Kidney epithelial cell (primary cell): Measurements from ENCODE around the gene PTPRD. TPM values are rescaled to one million over a fixed set of nuclear protein-coding genes. Genes with fewer than 3 reads are reported as not detected.

Experiments used
- DNase-seq: peaks from one replicate; pipeline ENCODE4 v3.0.0-alpha.2; 2010; ENCODE audit warnings: low read depth
- H3K27me3 ChIP-seq: 2 replicates; pipeline ENCODE4 v1.6.0; 2011; ENCODE audit warnings: low read length; ENCODE audit not compliant: control insufficient read depth, insufficient read depth
- H3K36me3 ChIP-seq: 2 replicates; pipeline ENCODE4 v1.5.1; 2011; ENCODE audit warnings: low read length; ENCODE audit not compliant: control insufficient read depth, insufficient read depth
- H3K4me3 ChIP-seq: 2 replicates; pipeline ENCODE4 v1.5.1; 2011; ENCODE audit warnings: low read depth, mild to moderate bottlenecking, control low read depth, low read length
- total RNA-seq: library from RNA; depleted of rRNA; stranded (reverse); fragments of >200 nt; gene quantifications from 2 replicates; pipeline ENCODE4 v1.2.3, GENCODE V29; 2015
- TF ChIP-seq, protein P1 (sequence below): IDR thresholded peaks from 2 replicates; pipeline ENCODE4 v1.5.1; 2011; ENCODE audit warnings: mild to moderate bottlenecking, moderate library complexity, low read length, control low read depth, inconsistent platforms; ENCODE audit not compliant: insufficient read depth, poor library complexity, severe bottlenecking

PTPRD gene
- total RNA-seq, 1 donor from 2014 or later, result 18.8 TPM

DNA sequence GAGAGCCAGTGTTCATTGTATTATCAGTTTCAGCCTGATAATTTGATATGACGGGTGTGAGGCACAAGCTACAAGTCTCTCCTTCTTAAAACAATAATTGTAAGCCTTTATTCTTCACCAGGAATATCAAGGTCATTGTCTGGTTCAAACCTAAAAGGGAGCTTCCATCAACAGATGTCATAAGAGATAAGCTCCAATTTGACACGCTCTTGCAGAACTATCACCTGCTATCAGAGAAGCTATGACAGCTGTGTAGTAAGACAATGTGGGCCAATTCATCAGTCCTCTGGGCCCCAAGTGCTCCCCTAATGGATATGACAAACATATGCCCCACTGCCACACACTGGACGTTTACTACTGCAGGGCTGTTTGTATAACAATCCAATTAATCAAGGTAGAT, 1803.1 kb downstream of the PTPRD start:
- Histone ChIP-seq H3K27me3 (no peaks in the 10 kb centered on the region), H3K4me3 (no peak overlapping the region), H3K36me3 (no peaks in the 10 kb centered on the region)
- DNase-seq, result no peak
- TF ChIP-seq, protein P1, sequence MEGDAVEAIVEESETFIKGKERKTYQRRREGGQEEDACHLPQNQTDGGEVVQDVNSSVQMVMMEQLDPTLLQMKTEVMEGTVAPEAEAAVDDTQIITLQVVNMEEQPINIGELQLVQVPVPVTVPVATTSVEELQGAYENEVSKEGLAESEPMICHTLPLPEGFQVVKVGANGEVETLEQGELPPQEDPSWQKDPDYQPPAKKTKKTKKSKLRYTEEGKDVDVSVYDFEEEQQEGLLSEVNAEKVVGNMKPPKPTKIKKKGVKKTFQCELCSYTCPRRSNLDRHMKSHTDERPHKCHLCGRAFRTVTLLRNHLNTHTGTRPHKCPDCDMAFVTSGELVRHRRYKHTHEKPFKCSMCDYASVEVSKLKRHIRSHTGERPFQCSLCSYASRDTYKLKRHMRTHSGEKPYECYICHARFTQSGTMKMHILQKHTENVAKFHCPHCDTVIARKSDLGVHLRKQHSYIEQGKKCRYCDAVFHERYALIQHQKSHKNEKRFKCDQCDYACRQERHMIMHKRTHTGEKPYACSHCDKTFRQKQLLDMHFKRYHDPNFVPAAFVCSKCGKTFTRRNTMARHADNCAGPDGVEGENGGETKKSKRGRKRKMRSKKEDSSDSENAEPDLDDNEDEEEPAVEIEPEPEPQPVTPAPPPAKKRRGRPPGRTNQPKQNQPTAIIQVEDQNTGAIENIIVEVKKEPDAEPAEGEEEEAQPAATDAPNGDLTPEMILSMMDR, result no peak

DNA sequence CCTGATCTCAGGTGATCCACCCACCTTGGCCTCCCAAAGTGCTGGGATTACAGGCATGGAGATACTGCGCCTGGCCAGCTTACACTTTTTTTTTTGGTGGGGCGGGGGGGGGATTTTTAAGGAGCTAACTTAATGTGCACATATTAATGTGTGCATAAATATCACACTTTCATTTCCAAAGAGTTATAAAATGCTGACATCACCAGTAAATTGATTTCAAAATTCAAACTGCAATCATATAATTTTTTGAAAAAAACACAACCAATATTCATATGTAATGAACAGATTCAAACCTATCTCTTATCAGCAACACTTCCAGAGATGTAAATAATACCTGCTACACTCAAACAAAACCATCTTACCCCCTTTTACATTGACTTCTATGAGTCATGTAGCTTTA, 1806.7 kb downstream of the PTPRD start:
- TF ChIP-seq, protein P1, result no peak

DNA sequence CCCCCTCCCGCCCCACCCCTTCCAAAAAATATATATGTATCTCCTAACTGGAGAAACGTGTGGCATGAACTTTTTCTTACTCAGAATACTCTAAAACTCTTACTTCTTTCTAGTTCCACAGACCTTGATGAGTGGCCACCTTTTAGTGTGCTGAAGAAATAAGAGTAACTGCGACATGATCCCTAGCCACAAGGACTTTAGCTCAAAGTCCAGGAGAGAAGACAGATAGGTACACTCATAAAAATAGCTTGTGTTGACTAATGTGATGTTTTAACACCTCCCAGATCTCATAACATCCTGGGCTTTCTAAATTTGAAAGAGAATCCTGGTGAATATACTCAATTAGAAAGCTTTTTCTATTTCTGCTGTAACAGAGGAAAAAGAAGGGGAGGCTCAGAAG, 1808.2 kb downstream of the PTPRD start:
- TF ChIP-seq, protein P1, result no peak
- Histone ChIP-seq H3K36me3 (no peaks in the 10 kb centered on the region), H3K27me3 (no peaks in the 10 kb centered on the region), H3K4me3 (no peak overlapping the region)
- DNase-seq, result no peak

More for the DNA sequence above, 1806.7 kb downstream of the PTPRD start:
- Histone ChIP-seq H3K36me3 (no peaks in the 10 kb centered on the region), H3K27me3 (no peaks in the 10 kb centered on the region), H3K4me3 (no peak overlapping the region)
- no peak for DNase-seq

DNA sequence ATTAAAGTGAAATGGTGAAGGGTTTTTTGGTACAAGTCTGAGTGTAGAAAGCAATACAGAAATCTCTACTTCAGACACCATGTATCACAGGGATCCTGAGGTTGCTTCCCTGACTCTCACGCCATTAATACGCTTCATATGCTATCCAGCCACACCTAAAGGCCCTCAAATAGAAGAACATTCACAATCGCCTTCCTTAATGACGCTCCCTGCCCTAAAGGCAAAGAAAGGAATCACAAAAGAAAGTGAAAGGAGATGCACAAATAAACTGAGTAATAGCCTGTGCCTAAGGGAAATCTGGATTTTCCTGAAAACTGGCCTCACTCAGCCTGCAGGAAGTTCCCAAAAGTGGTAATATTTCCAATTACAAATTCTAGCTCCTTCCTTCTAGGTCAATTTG, 1810.6 kb downstream of the PTPRD start:
- Histone ChIP-seq H3K36me3 (no peaks in the 10 kb centered on the region), H3K4me3 (no peak overlapping the region), H3K27me3 (no peaks in the 10 kb centered on the region)
- DNase-seq, result no peak
- TF ChIP-seq, protein P1, result no peak

DNA sequence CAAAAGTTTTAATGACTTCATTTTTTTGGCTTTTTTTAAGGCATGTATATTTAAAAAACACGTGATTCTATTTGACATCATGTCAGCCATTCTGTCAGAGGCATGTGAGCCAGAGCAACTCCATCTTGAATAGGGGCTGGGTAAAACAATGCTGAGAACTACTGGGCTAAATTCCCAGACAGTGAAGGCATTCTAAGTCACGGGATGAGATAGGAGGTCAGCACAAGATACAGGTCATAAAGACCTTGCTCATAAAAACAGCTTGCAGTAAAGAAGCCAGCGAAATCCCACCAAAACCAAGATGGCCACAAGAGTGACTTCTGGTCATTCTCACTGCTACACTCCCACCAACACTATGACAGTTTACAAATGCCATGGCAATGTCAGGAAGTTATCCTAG, 1812.6 kb downstream of the PTPRD start:
- TF ChIP-seq, protein P1, result no peak
- no peak for DNase-seq
- no peaks in the 10 kb centered on the region for H3K36me3 ChIP-seq
- H3K4me3 ChIP-seq, result no peak overlapping the region
- no peaks in the 10 kb centered on the region for H3K27me3 ChIP-seq

DNA sequence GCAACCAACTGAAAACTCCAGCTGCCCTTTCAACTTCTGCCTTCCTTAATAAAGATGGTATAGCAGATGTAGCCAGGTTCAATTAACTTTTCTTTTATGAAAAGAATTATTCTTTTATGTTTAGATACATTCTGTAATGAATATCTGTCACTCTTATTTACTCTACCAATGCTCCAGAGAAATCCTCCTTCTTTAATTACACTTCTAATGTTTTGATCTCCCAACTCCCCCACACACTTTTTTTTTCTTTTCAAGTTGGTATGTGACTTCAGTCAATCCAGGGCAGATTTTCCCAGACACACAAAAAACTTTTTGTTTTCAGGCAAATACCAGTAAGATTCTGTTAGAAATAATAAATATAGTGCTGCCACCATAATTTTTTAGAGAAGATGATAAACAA, 1813.2 kb downstream of the PTPRD start:
- DNase-seq, result no peak
- H3K27me3 ChIP-seq, result no peaks in the 10 kb centered on the region
- H3K4me3 ChIP-seq, result no peak overlapping the region
- H3K36me3 ChIP-seq, result no peaks in the 10 kb centered on the region
- TF ChIP-seq, protein P1, result no peak
